Neuronal stem cell (in vitro differentiated cells): ENCODE results near the gene STX18.

Experiments
- DNase-seq: peaks from one replicate; pipeline ENCODE4 v3.0.0-alpha.2; 2013; ENCODE audit warnings: low spot score
- H2AFZ ChIP-seq: one replicate; pipeline ENCODE4 v1.6.1; 2013; ENCODE audit warnings: mild to moderate bottlenecking, low read length, inconsistent platforms
- H2AK5ac ChIP-seq: 2 replicates; pipeline ENCODE4 v1.6.1; 2013; ENCODE audit warnings: low read depth, mild to moderate bottlenecking, inconsistent platforms, low read length, moderate library complexity, mixed read lengths
- H2BK120ac ChIP-seq: 2 replicates; pipeline ENCODE4 v1.6.1; 2013; ENCODE audit warnings: low read depth, mild to moderate bottlenecking, inconsistent platforms, low read length, moderate library complexity, mixed read lengths
- H2BK12ac ChIP-seq: one replicate; pipeline ENCODE4 v1.6.1; 2013; ENCODE audit warnings: low read length, inconsistent platforms
- H2BK15ac ChIP-seq: 2 replicates; pipeline ENCODE4 v1.6.1; 2013; ENCODE audit warnings: mild to moderate bottlenecking, low read length, inconsistent platforms, mixed read lengths
- H2BK5ac ChIP-seq: one replicate; pipeline ENCODE4 v1.6.1; 2013; ENCODE audit warnings: inconsistent platforms, mild to moderate bottlenecking, low read length, moderate library complexity
- H3K14ac ChIP-seq: one replicate; pipeline ENCODE4 v1.6.1; 2013; ENCODE audit warnings: low read length, inconsistent platforms
- H3K18ac ChIP-seq: 2 replicates; pipeline ENCODE4 v1.6.1; 2013; ENCODE audit warnings: low read length, inconsistent platforms
- H3K23ac ChIP-seq: 2 replicates; pipeline ENCODE4 v1.6.1; 2013; ENCODE audit warnings: low read depth, mild to moderate bottlenecking, mixed read lengths, low read length, inconsistent platforms; ENCODE audit not compliant: poor library complexity
- H3K27ac ChIP-seq: replicated peaks from 3 replicates; pipeline ENCODE4 v1.5.1; 2013; ENCODE audit warnings: low read length, inconsistent platforms
- H3K27me3 ChIP-seq, 3 experiments: 2 replicates each; pipeline ENCODE4 v1.6.1; 2013; ENCODE audit warnings: low read length in 3 of 3, mild to moderate bottlenecking in 2 of 3, inconsistent platforms in 1 of 3, low read depth in 1 of 3, mixed read lengths in 1 of 3, moderate library complexity in 1 of 3; ENCODE audit not compliant: control insufficient read depth in 3 of 3, insufficient read depth in 3 of 3
- H3K36me3 ChIP-seq, 2 donors: replicated peaks in 1 of 2; 2 replicates each; pipeline ENCODE4 v1.6.1; 2013; ENCODE audit warnings: low read length in 2 of 2; ENCODE audit not compliant: control insufficient read depth in 2 of 2, insufficient read depth in 2 of 2
- H3K4ac ChIP-seq: 2 replicates; pipeline ENCODE4 v1.6.1; 2013; ENCODE audit warnings: inconsistent platforms, mild to moderate bottlenecking, low read length, moderate library complexity
- H3K4me1 ChIP-seq, 2 donors: 1 replicate in 1 of 2; 2 replicates in 1 of 2; pipeline ENCODE4 v1.6.1; 2013; ENCODE audit warnings: low read length in 2 of 2, low read depth in 1 of 2; ENCODE audit not compliant: control insufficient read depth in 2 of 2, insufficient read depth in 1 of 2
- H3K4me2 ChIP-seq: one replicate; pipeline ENCODE4 v1.6.1; 2013; ENCODE audit warnings: mild to moderate bottlenecking, low read length, inconsistent platforms; ENCODE audit not compliant: insufficient read depth, poor library complexity, severe bottlenecking
- H3K4me3 ChIP-seq, 2 donors: 2 replicates each; pipeline ENCODE4 v1.5.1; 2013; ENCODE audit warnings: low read length in 2 of 2, mild to moderate bottlenecking in 2 of 2, inconsistent platforms in 1 of 2, moderate library complexity in 1 of 2
- H3K79me1 ChIP-seq: one replicate; pipeline ENCODE4 v1.6.1; 2013; ENCODE audit warnings: low read depth, mild to moderate bottlenecking, inconsistent platforms, low read length, moderate library complexity
- H3K9ac ChIP-seq: one replicate; pipeline ENCODE4 v1.6.1; 2013; ENCODE audit warnings: mild to moderate bottlenecking, low read depth, low read length, inconsistent platforms; ENCODE audit not compliant: poor library complexity
- H3K9me3 ChIP-seq, 2 donors: replicated peaks in 1 of 2; 2 replicates each; pipeline versions ENCODE3 to v1.6.1; 2013; ENCODE audit warnings: low read length in 2 of 2, mild to moderate bottlenecking in 2 of 2, inconsistent platforms in 1 of 2, low read depth in 1 of 2, mixed read lengths in 1 of 2, moderate library complexity in 1 of 2; ENCODE audit not compliant: control insufficient read depth in 2 of 2, insufficient read depth in 1 of 2
- H4K8ac ChIP-seq: one replicate; pipeline ENCODE4 v1.6.1; 2013; ENCODE audit warnings: low read depth, mild to moderate bottlenecking, inconsistent platforms, low read length, moderate library complexity
- H4K91ac ChIP-seq: one replicate; pipeline ENCODE4 v1.6.1; 2013; ENCODE audit warnings: low read length, low read depth, mild to moderate bottlenecking, inconsistent platforms; ENCODE audit not compliant: poor library complexity
- WGBS, 2 donors: extraction: QIAGEN DNeasy Blood & Tissue Kit; methylation state at CpG; one replicate each; pipeline ENCODE4 v1.1.7; 2013; ENCODE audit warnings: missing lambda C conversion rate in 2 of 2, mixed read lengths in 1 of 2; ENCODE audit not compliant: insufficient read length in 2 of 2, insufficient replicate concordance in 1 of 2; ENCODE audit errors: extremely low coverage in 2 of 2; 5-methylcytosine and 5-hydroxymethylcytosine counted together

STX18 gene

GRCh38 chr4:4407299-4408131 lies 134.3 kb downstream of the STX18 start:
- no peak overlapping the region for H3K4me2 ChIP-seq
- DNase-seq, result no peak
- WGBS, 2 donors, result no CpG with 5 or more reads among the region's 19 CpGs
- peak overlapping the region; percentile 44 for H3K9ac ChIP-seq
- no peak overlapping the region for H3K27ac ChIP-seq
- H4K8ac ChIP-seq, result no peak overlapping the region
- H2BK120ac ChIP-seq, result peak overlapping the region; percentile 9
- H3K4me1 ChIP-seq, result peaks cover 4 to 9% of the 10 kb centered on the region in 2 donors
- H2AFZ ChIP-seq, result no peak overlapping the region
- H3K4ac ChIP-seq, result no peak overlapping the region
- H3K23ac ChIP-seq, result peak overlapping the region; percentile 87
- no peaks in the 10 kb centered on the region for H3K79me1 ChIP-seq
- H3K27me3 ChIP-seq, result no peaks in the 10 kb centered on the region
- H3K14ac ChIP-seq, result peak overlapping the region; percentile 75
- no peak overlapping the region for H2BK15ac ChIP-seq
- no peak overlapping the region for H2BK12ac ChIP-seq
- H2BK5ac ChIP-seq, result peak overlapping the region; percentile 32
- H2AK5ac ChIP-seq, result peak overlapping the region; percentile 78
- H3K18ac ChIP-seq, result peak overlapping the region; percentile 15
- no peak overlapping the region for H3K4me3 ChIP-seq
- H3K36me3 ChIP-seq, result peaks cover 0 to 15% of the 10 kb centered on the region in 2 donors
- peaks cover 0 to 2% of the 10 kb centered on the region in 2 donors for H3K9me3 ChIP-seq
- H4K91ac ChIP-seq, result peak overlapping the region; percentile 26

GRCh38 chr4:4406455-4407298 lies 135.2 kb downstream of the STX18 start:
- no peak overlapping the region for H2AFZ ChIP-seq
- H2BK5ac ChIP-seq, result no peak overlapping the region
- DNase-seq, result no peak
- H3K9ac ChIP-seq, result peak overlapping the region; percentile 77
- H3K18ac ChIP-seq, result peak overlapping the region; percentile 55
- no peak overlapping the region for H2BK15ac ChIP-seq
- H3K4me3 ChIP-seq, result no peak overlapping the region
- no peak overlapping the region for H4K8ac ChIP-seq
- peak overlapping the region; percentile 78 for H2AK5ac ChIP-seq
- H3K23ac ChIP-seq, result peak overlapping the region; percentile 87
- no peak overlapping the region for H3K4ac ChIP-seq
- no peak overlapping the region for H3K4me2 ChIP-seq
- WGBS, 2 donors, result no CpG with 5 or more reads among the region's 28 CpGs
- peaks cover 0 to 2% of the 10 kb centered on the region in 2 donors for H3K9me3 ChIP-seq
- peak overlapping the region; percentile 86 for H3K14ac ChIP-seq
- H3K27ac ChIP-seq, result no peak overlapping the region
- peak overlapping the region; percentile 26 for H4K91ac ChIP-seq
- peaks cover 4 to 9% of the 10 kb centered on the region in 2 donors for H3K4me1 ChIP-seq
- H3K79me1 ChIP-seq, result no peaks in the 10 kb centered on the region
- no peak overlapping the region for H2BK120ac ChIP-seq
- H3K36me3 ChIP-seq, result peaks cover 0 to 13% of the 10 kb centered on the region in 2 donors
- H3K27me3 ChIP-seq, result no peaks in the 10 kb centered on the region
- H2BK12ac ChIP-seq, result no peak overlapping the region

GRCh38 chr4:4405358-4405962 lies 136.4 kb downstream of the STX18 start:
- H3K18ac ChIP-seq, result no peak overlapping the region
- H3K36me3 ChIP-seq, result peaks cover 0 to 15% of the 10 kb centered on the region in 2 donors
- no peaks in the 10 kb centered on the region for H3K27me3 ChIP-seq
- no peak overlapping the region for H3K4ac ChIP-seq
- H2BK15ac ChIP-seq, result no peak overlapping the region
- DNase-seq, result no peak
- H3K4me1 ChIP-seq, result peaks cover 4 to 9% of the 10 kb centered on the region in 2 donors
- H3K4me2 ChIP-seq, result no peak overlapping the region
- no peak overlapping the region for H2BK5ac ChIP-seq
- H2AFZ ChIP-seq, result no peak overlapping the region
- no peak overlapping the region for H4K8ac ChIP-seq
- peaks cover 0 to 2% of the 10 kb centered on the region in 2 donors for H3K9me3 ChIP-seq
- no peak overlapping the region for H3K23ac ChIP-seq
- H3K14ac ChIP-seq, result no peak overlapping the region
- H3K79me1 ChIP-seq, result no peaks in the 10 kb centered on the region
- H3K9ac ChIP-seq, result no peak overlapping the region
- H4K91ac ChIP-seq, result no peak overlapping the region
- H3K4me3 ChIP-seq, result no peak overlapping the region
- no peak overlapping the region for H2BK120ac ChIP-seq
- WGBS, 2 donors, result no CpG with 5 or more reads among the region's 15 CpGs
- no peak overlapping the region for H3K27ac ChIP-seq
- no peak overlapping the region for H2AK5ac ChIP-seq
- no peak overlapping the region for H2BK12ac ChIP-seq
